Measurements from ENCODE around the gene CCDC85A.
"Not testable (repeated sequence)": the region's sequence is repeated elsewhere in the genome, so short reads cannot be mapped to it uniquely, and the experiment has no call there.

Gene CCDC85A

GRCh38 chr2:56183643-56184499 lies at the start of gene CCDC85A:
Gene CCDC85A, plus strand, starts transcription at chr2:56183990. Its CDS starts 635 bp downstream, at chr2:56184625.
- no peak for DNase-seq (ENCODE audit: low read depth)

- DNase-seq (ENCODE audit: low read depth) = no peak
Measured at GRCh38 chr2:56134861-56135260, 48.9 kb upstream of the CCDC85A start.

- DNase-seq (ENCODE audit: low read depth) = not testable (repeated sequence)
Measured at GRCh38 chr2:56142497-56143061, 41.2 kb upstream of the CCDC85A start.

- no peak for DNase-seq (ENCODE audit: low read depth)
Measured at GRCh38 chr2:56147907-56148306, 35.9 kb upstream of the CCDC85A start.

GRCh38 chr2:56148825-56149224 lies 35.0 kb upstream of the CCDC85A start:
- DNase-seq (ENCODE audit: low read depth) = no peak

- no peak for DNase-seq (ENCODE audit: low read depth)
Measured at GRCh38 chr2:56151841-56152240, 31.9 kb upstream of the CCDC85A start.

GRCh38 chr2:56155188-56155587 lies 28.6 kb upstream of the CCDC85A start:
- DNase-seq (ENCODE audit: low read depth) = no peak

- not testable (repeated sequence) for DNase-seq (ENCODE audit: low read depth)
Measured at GRCh38 chr2:56159875-56160274, 23.9 kb upstream of the CCDC85A start.

- no peak for DNase-seq (ENCODE audit: low read depth)
Measured at GRCh38 chr2:56167616-56168562, 15.9 kb upstream of the CCDC85A start.

GRCh38 chr2:56169521-56169920 lies 14.3 kb upstream of the CCDC85A start:
- no peak for DNase-seq (ENCODE audit: low read depth)

GRCh38 chr2:56170504-56170903 lies 13.3 kb upstream of the CCDC85A start:
- DNase-seq (ENCODE audit: low read depth) = no peak

- no peak for DNase-seq (ENCODE audit: low read depth)
Measured at GRCh38 chr2:56170988-56171387, 12.8 kb upstream of the CCDC85A start.

GRCh38 chr2:56175779-56176178 lies 8.0 kb upstream of the CCDC85A start:
- DNase-seq (ENCODE audit: low read depth) = no peak

GRCh38 chr2:56177420-56178220 lies 6.2 kb upstream of the CCDC85A start:
- no peak for DNase-seq (ENCODE audit: low read depth)

GRCh38 chr2:56179931-56180330 lies 3.9 kb upstream of the CCDC85A start:
- no peak for DNase-seq (ENCODE audit: low read depth)

- DNase-seq (ENCODE audit: low read depth) = no peak
Measured at GRCh38 chr2:56182420-56182819, 1.4 kb upstream of the CCDC85A start.

- DNase-seq (ENCODE audit: low read depth) = no peak
Measured at GRCh38 chr2:56184500-56185011, 766 bp downstream of the CCDC85A start.

- no peak for DNase-seq (ENCODE audit: low read depth)
Measured at GRCh38 chr2:56185101-56185581, 1.4 kb downstream of the CCDC85A start.

- no peak for DNase-seq (ENCODE audit: low read depth)
Measured at GRCh38 chr2:56185582-56186046, 1.8 kb downstream of the CCDC85A start.

- DNase-seq (ENCODE audit: low read depth) = no peak
Measured at GRCh38 chr2:56191617-56192016, 7.8 kb downstream of the CCDC85A start.

- no peak for DNase-seq (ENCODE audit: low read depth)
Measured at GRCh38 chr2:56192664-56193305, 9.0 kb downstream of the CCDC85A start.

Measured in stimulated activated CD8-positive, alpha-beta memory T cell treated with anti-CD3 and anti-CD28 coated beads, Interleukin-12 subunit alpha, Interleukin-12 subunit beta, amount 100 ng/mL, for 4 hours (primary cell).